Skin epidermis (tissue), 12 donors: Measurements from ENCODE around the gene WDFY1.

Experiments used
- H3K27ac ChIP-seq, 21 experiments: fragments of 200-600 bp; sonication (generic) in 11 of 21; one replicate each; pipeline ENCODE4 v1.5.0; 2020; ENCODE audit warnings: mild to moderate bottlenecking in 3 of 21, inconsistent platforms in 2 of 21, moderate library complexity in 2 of 21
- H3K4me3 ChIP-seq, 7 experiments: fragments of 200-600 bp; sonication (generic) in 2 of 7; one replicate each; pipeline ENCODE4 v1.5.0; 2020; ENCODE audit warnings: inconsistent platforms in 2 of 7, mild to moderate bottlenecking in 2 of 7, moderate library complexity in 1 of 7

Gene WDFY1

DNA sequence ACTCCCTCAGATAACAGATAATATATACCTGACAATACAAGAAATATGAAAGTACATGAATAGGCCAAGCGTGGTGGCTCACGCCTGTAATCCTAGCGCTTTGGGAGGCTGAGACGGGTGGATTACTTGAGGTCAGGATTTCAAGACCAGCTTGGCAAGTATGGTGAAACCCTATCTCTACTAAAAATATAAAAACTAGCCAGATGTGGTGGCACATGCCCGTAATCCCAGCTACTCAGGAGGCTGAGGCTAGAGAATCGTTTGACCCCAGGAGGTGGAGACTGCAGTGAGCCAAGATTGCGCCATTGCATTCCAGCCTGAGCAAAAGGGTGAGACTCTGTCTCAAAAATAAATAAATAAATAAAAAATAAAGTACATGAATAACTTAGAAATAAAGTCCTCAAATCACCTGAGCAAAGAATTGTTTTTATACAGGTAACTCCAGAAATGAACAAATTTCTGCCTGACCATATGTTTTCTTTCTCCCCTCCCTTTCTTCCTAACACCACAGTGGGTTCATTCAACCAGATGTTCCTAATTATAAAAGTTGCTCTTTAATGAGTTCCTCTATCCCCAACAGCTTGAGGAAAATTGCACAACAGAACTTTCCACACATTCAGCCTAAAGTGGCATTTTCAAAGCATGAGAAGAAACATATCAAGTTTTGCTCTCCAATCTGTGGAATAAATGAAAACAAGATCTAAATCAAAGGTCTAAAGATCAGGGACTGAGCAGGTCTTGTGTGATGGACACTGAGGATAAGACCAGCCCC, 74.1 kb downstream of the WDFY1 start:
- no peak overlapping the region for H3K4me3 ChIP-seq

DNA sequence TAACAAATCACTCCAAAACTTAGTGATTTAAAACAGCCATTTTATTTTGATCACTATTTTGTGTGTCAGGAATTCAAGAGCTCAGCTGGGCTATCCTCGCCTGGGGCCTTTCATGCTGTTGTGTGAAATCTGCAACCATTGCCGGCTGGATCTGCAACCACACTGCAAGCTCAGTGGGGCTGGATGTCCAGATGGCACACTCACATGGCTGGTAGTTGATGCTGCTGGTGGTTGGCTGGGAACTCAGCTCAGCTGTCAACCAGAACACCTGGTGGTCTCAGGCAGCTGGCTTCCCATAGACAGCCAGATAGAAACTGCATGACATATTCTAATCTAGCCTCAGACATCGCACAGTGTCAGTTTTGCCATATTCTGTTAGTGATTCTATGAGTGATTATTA, 77.1 kb downstream of the WDFY1 start:
- H3K27ac ChIP-seq = no peak overlapping the region

More for the DNA sequence above, 74.1 kb downstream of the WDFY1 start:
- H3K27ac ChIP-seq = peak overlapping the region in 1 of 21 experiments; percentile 5

DNA sequence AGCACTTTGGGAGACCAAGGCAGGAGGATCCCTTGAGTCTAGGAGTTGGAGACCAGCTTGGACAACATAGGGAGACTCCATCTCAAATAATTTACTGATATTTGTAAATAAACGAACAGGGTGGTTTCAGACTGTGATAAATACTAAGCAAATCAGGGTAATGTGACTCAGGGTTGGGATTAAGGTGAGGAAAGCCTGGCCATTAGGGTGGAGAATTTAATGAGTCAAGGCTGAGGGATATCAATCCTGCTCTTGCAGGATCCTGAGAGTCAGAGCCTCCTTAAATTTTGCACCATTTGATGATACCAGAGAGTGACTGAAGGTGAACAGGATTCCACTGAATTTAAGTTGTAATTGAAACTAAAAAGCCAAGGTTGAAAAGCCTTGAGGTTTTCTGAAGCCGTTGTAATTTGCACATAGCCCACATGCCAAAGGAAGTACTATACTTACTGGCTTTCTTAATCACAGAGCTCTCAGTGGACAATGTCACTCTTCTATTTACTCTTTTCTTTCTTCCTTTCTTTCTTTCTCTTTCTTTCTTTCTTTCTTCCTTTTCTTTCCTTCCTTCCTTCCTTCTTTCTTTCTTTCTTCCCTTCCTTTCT, 79.1 kb downstream of the WDFY1 start:
- H3K27ac ChIP-seq = no peak overlapping the region
- no peak overlapping the region for H3K4me3 ChIP-seq

More for the DNA sequence above, 77.1 kb downstream of the WDFY1 start:
- no peak overlapping the region for H3K4me3 ChIP-seq

DNA sequence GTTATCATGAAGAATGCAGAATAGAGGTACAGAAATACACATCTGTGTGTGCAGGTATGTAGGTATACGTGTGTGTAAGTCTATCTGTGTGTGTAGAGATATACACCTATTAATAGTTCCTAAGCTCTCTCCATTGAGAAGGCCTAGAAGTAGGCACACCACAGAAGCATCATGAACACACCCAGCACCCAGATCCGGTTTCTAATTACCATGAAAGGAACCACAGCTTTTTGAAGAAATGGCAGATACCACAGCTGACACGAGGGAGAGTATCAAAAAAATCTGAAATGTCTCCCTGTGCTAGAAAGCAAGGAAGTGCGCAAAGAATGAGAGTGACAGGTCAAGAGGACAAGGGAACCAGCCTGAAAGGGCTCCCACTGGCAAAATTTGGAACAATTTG, 80.0 kb downstream of the WDFY1 start:
- H3K27ac ChIP-seq = no peak overlapping the region

DNA sequence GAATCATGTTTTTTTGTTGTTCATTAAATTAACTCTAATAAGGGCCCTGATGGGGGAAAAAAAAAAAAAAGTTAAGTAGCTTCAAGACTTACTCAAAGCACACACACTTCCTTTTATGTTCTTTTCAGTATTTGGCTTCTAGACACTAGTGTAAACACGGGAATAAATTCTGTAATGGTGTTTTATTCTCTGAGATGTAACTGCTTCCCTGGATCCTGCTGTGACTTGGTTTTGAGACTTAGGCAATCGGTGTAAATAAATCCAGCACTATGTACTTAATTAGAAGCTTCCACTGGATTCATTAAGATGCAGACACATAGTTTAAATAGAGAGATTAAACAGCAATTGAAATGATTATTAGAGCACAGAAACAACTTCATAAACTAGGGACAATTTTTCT, 81.6 kb downstream of the WDFY1 start:
- no peak overlapping the region for H3K4me3 ChIP-seq
- no peak overlapping the region for H3K27ac ChIP-seq

More for the DNA sequence above, 80.0 kb downstream of the WDFY1 start:
- no peak overlapping the region for H3K4me3 ChIP-seq

DNA sequence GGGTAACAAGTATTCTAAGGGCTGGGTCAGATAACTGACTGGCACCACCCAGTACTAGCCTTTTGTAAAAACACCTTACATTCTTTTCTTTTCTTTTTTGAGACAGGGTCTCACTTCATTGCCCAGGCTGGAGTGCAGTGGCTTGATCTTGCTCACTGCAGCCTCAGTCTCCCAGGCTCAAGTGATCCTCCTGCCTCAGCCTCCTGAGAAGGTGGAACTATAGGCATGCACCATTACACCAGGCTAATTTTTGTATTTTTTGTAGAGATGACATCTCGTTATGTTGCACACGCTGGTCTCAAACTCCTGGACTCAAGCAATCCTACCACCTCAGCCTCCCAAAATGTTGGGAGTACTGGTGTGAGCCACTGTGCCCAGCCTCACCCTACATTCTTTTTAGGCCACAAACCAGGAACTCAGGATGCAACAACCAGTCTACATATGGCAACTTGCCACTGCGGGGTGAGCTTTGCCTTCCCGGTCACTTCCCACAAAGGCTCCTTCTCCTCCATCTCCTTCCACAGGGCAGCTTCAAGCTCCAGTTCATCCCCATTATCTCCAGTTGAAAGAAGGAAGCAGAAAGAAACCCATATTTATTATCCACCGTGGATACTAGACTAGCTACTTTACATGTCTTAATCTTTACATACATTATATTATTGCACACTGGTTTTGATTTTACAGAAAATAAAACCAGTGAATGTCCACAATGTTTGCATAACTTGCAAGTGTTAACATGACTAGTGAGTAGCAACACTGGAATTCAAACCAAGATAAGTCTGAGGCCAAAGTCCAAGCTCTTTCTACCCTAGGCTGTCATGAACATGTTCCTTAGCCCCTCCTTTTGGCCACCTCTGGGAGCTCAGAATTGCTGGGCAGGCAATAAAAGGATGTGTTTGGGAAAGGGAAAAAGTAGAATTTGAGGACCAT, 84.1 kb downstream of the WDFY1 start:
- H3K4me3 ChIP-seq = no peak overlapping the region
- H3K27ac ChIP-seq = no peak overlapping the region

DNA sequence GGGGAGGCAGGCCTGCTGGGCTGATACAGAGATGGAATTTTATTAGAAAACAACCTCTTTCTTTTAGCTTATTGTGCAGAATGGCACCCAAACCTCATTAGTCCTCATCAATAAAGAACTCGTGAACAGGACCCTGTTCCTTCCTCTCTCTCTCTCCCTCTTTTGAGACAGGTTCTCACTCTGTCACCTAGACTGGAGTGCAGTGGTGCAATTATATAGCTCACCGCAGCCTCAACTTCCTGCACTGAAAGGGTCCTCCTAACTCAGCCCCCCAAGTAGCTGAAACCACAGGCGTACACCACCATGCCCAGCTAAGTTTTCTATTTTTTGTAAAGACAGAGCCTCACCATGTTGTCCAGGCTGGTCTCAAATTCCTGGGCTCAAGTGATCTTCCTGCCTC, 86.1 kb downstream of the WDFY1 start:
- H3K4me3 ChIP-seq = no peak overlapping the region
- H3K27ac ChIP-seq = no peak overlapping the region

DNA sequence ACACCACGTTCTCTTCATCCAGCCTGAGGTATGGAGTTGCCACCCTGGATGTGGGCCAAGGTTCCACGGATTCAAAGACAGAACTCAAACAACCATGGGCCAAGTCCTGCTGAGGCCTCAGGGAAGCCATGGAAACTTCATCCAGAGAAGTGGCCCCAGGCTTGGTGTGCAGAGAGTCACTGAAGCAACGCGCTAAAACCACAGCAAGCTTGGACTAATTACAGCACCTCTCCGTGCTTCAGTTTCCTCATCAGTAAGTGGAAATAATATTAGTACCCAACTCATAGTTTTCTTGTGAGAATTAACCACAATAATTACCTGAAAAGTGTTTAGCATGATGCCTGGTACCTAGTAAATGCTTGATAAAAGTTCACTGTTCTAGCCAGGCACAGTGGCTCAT, 88.6 kb downstream of the WDFY1 start:
- Histone ChIP-seq H3K4me3 (no peak overlapping the region), H3K27ac (no peak overlapping the region)

DNA sequence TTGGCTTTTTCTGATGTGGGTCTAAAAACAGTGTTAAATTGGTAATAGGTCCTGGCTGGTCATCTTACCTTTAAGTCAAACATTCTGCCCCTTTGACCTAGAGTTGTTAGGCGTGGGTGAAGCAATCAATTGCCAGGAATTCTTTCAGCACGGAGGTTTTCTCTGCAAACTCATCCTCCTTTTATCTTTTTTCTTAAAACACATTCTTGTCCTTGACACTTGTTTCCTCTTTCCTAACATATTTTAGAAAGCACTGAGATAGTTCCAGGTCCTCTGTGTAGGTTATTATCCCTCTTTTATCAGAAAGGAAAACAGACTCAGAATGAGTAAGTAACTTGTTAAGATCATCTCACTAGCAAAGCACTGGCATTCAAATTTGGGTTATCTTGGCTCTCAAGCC, 89.1 kb downstream of the WDFY1 start:
- Histone ChIP-seq H3K4me3 (no peak overlapping the region), H3K27ac (no peak overlapping the region)

DNA sequence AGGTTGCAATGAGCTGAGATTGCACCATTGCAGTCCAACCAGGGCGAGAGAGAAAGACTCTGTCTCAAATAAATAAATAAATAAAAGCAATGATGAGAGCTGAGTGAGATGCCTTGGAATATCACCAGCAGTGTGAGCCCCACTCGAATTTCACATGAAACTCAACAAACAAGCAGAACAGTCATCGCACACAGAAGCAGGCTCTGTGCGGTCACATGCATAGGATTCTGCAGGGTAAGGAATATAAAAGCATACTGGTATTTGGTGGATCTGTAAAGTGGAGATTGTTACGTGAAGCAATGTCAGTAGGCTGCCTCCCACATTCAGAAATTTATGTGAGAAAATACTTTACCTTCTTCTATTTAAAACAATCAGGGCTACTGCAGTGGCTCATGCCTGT, 89.7 kb downstream of the WDFY1 start:
- no peak overlapping the region for H3K27ac ChIP-seq
- H3K4me3 ChIP-seq = no peak overlapping the region

DNA sequence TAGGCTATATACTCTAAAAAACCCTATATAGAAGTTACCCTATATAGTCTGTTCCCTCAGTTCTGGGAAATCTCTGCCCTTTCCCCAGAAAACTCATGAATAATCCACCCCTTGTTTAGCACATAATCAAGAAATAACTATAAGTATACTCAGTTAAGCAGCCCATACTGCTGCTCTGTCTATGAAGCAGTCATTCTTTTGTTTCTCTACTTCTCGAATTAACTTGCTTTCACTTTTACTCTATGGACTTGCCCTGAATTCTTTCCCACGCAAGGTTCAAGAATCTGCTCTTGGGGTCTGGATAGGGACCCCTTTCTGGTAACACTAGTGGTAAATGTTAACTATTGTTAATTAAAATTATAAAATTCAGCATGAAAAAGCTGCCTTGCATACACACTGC, 90.4 kb downstream of the WDFY1 start:
- H3K4me3 ChIP-seq = no peak overlapping the region
- H3K27ac ChIP-seq = no peak overlapping the region

DNA sequence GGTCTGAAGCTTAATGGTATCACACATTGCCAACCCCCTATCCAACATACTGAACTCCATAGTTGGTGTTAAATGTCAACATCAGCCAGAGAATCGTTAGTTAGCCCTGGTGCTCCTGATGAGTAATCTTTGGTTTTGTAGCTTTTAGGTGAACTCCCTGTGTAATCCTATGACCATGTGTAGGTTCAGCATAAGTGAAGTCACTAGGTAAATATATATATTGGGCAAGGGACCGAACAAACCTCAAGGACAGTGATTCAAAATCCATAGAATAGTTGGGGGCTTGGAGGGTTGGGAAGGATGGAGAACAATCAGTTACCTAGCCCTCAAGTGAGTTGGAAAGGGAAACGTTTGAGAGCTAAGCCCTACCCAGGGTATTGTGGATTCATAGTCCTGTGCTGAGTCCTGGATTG, 91.7 kb downstream of the WDFY1 start:
- H3K27ac ChIP-seq = no peak overlapping the region
- no peak overlapping the region for H3K4me3 ChIP-seq

DNA sequence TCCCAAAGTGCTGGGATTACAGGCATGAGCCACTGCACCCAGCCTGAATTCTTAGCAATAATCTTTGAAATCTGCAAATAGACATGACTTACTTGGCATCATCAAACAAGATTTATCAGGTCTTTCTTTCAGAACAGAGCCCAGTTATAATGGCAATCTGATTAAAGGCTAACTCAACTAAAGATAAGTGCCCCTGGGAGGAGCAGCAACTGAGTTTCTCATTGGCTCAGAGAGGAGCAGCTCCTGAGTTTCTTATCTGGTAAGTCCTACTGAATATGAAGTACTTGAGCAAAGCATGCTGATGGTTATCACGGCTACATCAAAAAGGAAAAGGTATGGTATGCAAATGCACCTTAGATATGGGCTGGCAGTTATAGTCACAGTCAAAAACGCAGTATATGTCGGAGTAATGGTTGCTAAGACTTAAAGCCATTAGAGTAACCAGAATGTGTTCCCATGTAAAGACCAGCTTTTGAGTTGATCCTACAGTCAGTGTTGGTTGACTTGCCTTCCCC, 92.8 kb downstream of the WDFY1 start:
- Histone ChIP-seq H3K27ac (no peak overlapping the region), H3K4me3 (no peak overlapping the region)

DNA sequence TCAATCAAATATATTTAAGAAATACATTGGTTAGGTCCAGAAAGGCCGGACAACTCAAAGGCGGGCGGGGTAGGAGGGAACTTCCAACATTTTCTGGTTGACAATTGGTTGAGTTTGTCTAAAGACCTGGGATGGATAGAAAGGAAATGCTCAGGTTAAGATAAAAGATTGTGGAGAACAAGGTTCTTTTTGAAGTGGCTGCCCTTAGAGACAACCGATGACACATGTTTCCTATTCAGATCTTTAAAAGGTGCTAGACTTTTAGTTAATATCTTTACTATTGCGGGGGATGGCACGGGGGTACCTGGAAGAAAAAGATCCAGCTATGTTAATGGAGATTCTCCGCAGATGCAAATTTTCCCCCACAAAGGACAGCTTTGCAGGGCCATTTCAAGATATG, 97.7 kb downstream of the WDFY1 start:
- Histone ChIP-seq H3K4me3 (no peak overlapping the region), H3K27ac (no peak overlapping the region)

DNA sequence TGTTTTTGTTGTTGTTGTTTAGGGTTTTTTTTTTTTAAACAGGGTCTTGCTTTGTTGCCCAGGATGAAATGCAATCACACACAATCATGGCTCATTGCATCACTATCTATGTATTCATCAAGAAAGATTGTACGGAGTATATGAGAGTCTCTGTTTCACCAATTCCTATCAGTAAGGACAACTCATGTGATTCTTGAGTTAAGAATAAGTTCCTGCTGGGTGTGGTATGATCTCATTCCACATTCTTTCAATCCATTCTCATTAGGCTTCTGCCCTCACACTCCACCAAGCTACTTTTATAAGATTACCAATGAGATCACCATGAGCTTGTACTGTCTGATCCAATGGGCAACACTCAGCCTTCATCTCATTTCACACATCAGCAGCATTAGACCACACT, 98.6 kb downstream of the WDFY1 start:
- Histone ChIP-seq H3K27ac (no peak overlapping the region), H3K4me3 (no peak overlapping the region)

DNA sequence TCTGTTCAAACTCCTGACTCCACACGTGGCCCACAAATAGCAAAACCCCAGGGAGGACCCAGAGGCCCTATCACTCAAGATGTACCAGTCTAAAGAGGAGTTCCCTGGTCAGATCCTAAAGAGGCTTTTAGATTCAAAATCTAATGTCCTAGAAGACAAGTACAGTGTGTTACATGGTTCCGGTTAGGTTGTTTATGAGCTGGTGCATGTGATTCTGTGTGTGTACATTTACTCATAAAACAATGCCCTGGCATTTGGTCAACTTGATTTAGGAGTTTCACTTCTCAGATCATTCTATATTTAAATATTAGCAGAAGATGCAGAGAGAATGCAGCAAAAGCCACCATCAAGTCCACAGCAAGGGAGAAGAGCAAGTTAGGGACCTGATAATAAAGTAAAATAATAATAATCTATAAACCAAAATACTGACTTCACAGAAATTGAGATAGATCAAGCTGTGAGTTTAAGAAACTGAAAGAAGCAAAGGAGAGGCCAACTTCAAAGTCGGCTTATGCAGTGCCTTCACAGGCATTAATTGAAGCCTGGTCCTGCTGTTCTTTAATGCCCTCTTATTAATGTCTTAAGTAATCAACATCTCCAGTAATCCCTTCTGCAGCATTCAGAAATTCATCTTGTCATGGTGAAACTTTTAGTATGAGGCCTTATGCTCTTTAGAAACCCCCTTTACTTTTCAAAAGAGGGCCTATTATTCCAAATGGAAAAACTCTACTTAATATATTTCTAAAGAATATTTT, 103.5 kb downstream of the WDFY1 start:
- H3K4me3 ChIP-seq = no peak overlapping the region
- H3K27ac ChIP-seq = peak overlapping the region in 1 of 21 experiments; percentile 24

DNA sequence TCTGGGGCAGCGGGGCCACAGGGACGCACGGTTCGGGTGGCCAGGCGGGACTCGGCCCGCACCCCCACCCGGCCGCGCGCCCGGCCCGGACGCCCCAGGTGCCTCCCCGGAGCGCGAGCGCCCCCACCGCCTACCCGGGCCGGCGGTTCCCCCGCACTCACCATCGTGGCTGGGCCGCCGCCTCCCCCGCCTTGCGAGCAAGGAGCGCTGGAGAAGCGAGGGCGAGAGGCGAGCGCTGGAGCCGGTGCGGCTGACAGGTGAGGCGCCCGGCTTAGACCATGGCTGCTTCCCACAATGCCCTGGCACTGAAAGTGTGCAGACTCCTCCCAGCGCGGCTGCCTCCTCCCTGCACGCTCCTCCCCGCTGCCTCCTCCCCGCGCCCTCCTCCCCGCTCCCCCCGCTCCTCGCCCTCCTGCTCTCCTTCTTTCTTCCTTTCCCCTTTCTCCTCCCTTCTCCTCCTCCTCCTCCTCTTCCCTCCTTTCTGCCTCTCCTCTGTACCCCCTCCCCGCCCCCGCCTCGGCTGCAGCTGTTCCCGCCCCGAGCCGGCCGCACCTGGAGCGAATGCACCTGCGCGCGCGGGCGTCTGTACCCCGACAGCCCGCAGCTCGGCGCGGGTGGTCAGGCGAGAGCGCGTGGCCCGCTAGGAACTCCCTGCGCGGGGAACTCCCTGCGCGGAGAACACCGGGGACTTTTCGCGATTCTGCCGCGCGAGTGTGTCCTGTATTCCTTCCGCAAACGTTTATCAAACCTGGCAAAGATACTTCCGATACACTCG, 107.7 kb downstream of the WDFY1 start, which contains the start of gene AP1S3:
AP1S3 (minus strand) TSS at position 296 of the 775 bp plus-strand sequence; CDS start at position 164, 132 bp downstream.
- H3K27ac ChIP-seq = peak within 1 kb of the TSS in 19 of 21 experiments; percentile 6 to 82 (median 63)

DNA sequence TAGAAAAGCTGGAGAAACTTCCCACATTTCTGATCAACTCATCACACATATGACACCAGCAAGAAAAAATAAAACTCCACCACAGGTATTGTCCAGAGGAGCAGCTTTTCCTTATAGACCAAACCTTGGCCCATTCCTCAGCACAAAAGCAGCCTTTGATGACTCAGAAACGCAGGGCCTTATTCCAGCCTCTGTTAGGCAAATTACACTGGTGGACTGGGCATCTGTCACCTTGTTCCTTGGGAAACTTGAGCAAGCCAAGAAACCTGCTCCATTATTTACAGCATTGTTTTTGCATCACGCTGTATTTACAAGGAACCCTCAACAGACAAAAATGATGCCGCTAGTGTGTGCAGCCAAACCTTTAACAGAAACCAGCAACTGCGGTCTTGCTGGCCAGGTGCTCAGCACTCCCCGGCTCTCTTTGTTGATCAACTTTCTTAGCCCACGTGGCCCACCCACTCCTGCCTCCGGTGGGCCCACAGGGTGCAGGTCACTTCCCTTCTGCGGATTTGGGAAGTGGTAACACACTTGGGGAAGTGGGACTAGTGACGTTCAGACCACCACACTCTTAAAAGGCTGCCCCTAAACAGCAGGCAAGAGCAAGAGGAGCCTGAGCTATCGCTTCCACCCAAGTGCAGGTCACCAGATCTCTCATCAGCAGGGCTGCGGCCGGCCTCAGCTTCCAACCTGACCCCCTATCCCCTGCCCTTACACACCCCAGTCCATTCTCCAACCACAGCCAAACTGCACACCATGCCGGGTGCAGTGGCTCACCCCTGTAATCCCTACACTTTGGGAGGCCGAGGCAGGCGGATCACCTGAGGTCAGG, 109.2 kb downstream of the WDFY1 start:
- peak overlapping the region in 3 of 21 experiments; percentile 16 to 75 (median 72) for H3K27ac ChIP-seq
- H3K4me3 ChIP-seq = peak overlapping the region in 2 of 7 experiments; percentile 76 to 80

More for the DNA sequence above, 107.7 kb downstream of the WDFY1 start, which contains the start of gene AP1S3:
- H3K4me3 ChIP-seq = peak within 1 kb of the TSS; percentile 49 to 80 (median 70)
